Measurements from ENCODE around the gene TRAPPC8. TPM values are rescaled to one million over a fixed set of nuclear protein-coding genes. Genes with fewer than 3 reads are reported as not detected.

Gene TRAPPC8
- 10 to 100 TPM; 10.1 to 28.6 (median 22.5) TPM for polyA plus RNA-seq (ENCODE audit: low read depth in 6 of 6)

- Mint-ChIP-seq H3K4me1 (peaks cover 24 to 49% (median 47%) of the 10 kb centered on the region in 3 donors), H3K27ac (peak within 1 kb of the TSS; percentile 99 to 100 (median 100)), H3K4me3 (peak within 1 kb of the TSS; percentile 91 to 100 (median 100)), H3K36me3 (no peaks in the 10 kb centered on the region), H3K9me3 (no peaks in the 10 kb centered on the region), H3K27me3 (no peaks in the 10 kb centered on the region)
- DNase-seq (peak; percentile 97), ATAC-seq (ENCODE audit: low read depth in 2 of 2) (peak; percentile 77 to 78)
These were observed at the start of gene TRAPPC8 for GRCh38 chr18:31942999-31943877. TSS of gene TRAPPC8 (minus strand) at chr18:31943128. CDS start at chr18:31942764, 364 bp downstream.

GRCh38 chr18:31990823-31991222, 47.9 kb upstream of the TRAPPC8 start:
- DNase-seq (peak; percentile 14), ATAC-seq (ENCODE audit: low read depth in 2 of 2) (peak; percentile 79 to 83)
- Mint-ChIP-seq H3K4me3 (peak overlapping the region in 5 of 8 donors; percentile 7 to 72 (median 59)), H3K27me3 (no peaks in the 10 kb centered on the region), H3K36me3 (no peaks in the 10 kb centered on the region), H3K9me3 (no peaks in the 10 kb centered on the region), H3K27ac (peak overlapping the region in 5 of 6 donors; percentile 43 to 88 (median 44)), H3K4me1 (peaks cover 12 to 26% (median 21%) of the 10 kb centered on the region in 3 donors)

DNA sequence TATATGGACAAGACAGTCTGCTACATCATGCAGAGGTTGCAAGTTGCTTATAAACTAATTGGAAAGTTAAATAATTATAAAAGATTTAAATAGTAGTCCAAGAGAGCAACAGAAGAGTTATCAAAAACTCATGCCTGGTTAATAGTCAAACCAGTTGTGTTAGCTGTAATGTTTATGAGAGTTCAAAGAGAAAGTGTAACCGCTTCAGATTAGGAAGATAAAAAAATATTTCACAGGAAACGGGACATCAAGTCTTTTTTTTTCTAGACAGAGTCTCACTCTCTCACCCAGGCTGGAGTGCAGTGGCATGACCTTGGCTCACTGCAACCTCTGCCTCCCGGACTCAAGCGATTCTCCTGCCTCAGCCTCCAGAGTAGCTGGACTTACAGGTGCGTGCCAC, 41.0 kb upstream of the TRAPPC8 start:
- Mint-ChIP-seq H3K9me3 (peaks cover under 1 to 8% (median 3%) of the 10 kb centered on the region in 7 donors), H3K4me3 (no peak overlapping the region), H3K27me3 (no peaks in the 10 kb centered on the region), H3K36me3 (peaks cover under 1 to 3% of the 10 kb centered on the region in 2 donors), H3K4me1 (no peaks in the 10 kb centered on the region), H3K27ac (no peak overlapping the region)
- ATAC-seq (ENCODE audit: low read depth in 2 of 2) (no peak), DNase-seq (no peak)

GRCh38 chr18:31983020-31983419, 40.1 kb upstream of the TRAPPC8 start:
- peaks cover 3 to 18% (median 13%) of the 10 kb centered on the region in 7 donors for H3K9me3 Mint-ChIP-seq
- no peaks in the 10 kb centered on the region for H3K4me1 Mint-ChIP-seq
- no peak overlapping the region for H3K4me3 Mint-ChIP-seq
- peaks cover 8 to 9% of the 10 kb centered on the region in 2 donors for H3K36me3 Mint-ChIP-seq
- ATAC-seq (ENCODE audit: low read depth in 2 of 2) (no peak), DNase-seq (no peak)
- no peaks in the 10 kb centered on the region for H3K27me3 Mint-ChIP-seq
- no peak overlapping the region for H3K27ac Mint-ChIP-seq

DNA sequence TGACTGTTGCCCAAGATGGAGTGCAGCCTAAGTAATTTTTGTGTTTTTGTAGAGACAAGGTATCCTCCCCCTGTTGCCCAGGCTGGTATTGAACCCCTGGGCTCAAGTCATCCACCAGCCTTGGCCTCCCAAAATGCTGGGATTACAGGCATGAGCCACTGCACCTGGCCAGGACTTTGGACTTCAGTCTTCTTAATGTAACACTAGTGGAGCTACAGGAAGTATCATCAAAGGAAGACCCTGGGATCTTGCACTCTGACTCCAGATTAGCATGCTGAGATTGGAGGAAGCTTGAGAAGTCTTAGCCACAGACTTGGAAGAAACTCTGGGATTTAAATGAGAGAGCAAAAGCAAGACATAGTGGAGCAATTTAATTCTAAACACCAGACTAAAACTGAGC, 37.9 kb upstream of the TRAPPC8 start:
- ATAC-seq (ENCODE audit: low read depth in 2 of 2) = no peak
- H3K9me3 Mint-ChIP-seq = peaks cover 3 to 30% (median 16%) of the 10 kb centered on the region in 7 donors
- H3K27me3 Mint-ChIP-seq = no peaks in the 10 kb centered on the region
- H3K4me3 Mint-ChIP-seq = no peak overlapping the region
- H3K27ac Mint-ChIP-seq = no peak overlapping the region
- H3K4me1 Mint-ChIP-seq = no peaks in the 10 kb centered on the region
- peaks cover 8 to 9% of the 10 kb centered on the region in 2 donors for H3K36me3 Mint-ChIP-seq
- DNase-seq = no peak

GRCh38 chr18:31979714-31980113, 36.8 kb upstream of the TRAPPC8 start:
- no peak for DNase-seq
- no peaks in the 10 kb centered on the region for H3K27me3 Mint-ChIP-seq
- H3K4me3 Mint-ChIP-seq = no peak overlapping the region
- H3K27ac Mint-ChIP-seq = no peak overlapping the region
- H3K36me3 Mint-ChIP-seq = peaks cover 8 to 15% of the 10 kb centered on the region in 2 donors
- no peak for ATAC-seq (ENCODE audit: low read depth in 2 of 2)
- peaks cover 7 to 42% (median 22%) of the 10 kb centered on the region in 7 donors for H3K9me3 Mint-ChIP-seq
- no peaks in the 10 kb centered on the region for H3K4me1 Mint-ChIP-seq

- Mint-ChIP-seq H3K9me3 (peaks cover 15 to 53% (median 33%) of the 10 kb centered on the region in 7 donors), H3K27ac (no peak overlapping the region), H3K27me3 (no peaks in the 10 kb centered on the region), H3K4me3 (no peak overlapping the region), H3K4me1 (no peaks in the 10 kb centered on the region), H3K36me3 (peaks cover 13 to 24% of the 10 kb centered on the region in 2 donors)
- DNase-seq (no peak), ATAC-seq (ENCODE audit: low read depth in 2 of 2) (no peak)
These were observed 35.7 kb upstream of the TRAPPC8 start for GRCh38 chr18:31978616-31979015.

- DNase-seq (peak; percentile 30), ATAC-seq (ENCODE audit: low read depth in 2 of 2) (peak; percentile 28)
- Mint-ChIP-seq H3K27me3 (no peaks in the 10 kb centered on the region), H3K4me1 (no peaks in the 10 kb centered on the region), H3K27ac (no peak overlapping the region), H3K4me3 (no peak overlapping the region), H3K36me3 (peaks cover 13 to 27% of the 10 kb centered on the region in 2 donors), H3K9me3 (peaks cover 16 to 56% (median 39%) of the 10 kb centered on the region in 7 donors)
These were observed 34.4 kb upstream of the TRAPPC8 start for GRCh38 chr18:31977270-31977872.

DNA sequence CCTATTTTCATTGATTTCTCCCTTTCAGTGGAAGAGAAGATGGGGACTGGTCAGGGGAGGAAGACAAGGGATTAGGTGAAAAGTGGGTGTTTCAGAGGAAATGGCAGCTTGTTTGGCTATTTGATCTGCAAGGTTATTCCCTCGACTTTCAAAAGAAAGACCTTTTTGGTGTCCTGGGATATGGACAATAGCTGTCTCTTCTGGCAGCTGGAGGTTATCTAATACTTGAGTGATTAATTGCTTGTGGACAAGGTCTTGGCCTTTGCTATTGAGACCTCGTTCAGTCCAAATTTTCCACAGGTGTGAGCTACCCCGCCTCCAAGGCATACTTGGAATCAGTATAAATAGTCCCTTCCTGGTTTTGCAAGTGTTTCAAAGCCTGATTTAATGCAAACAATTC, 33.3 kb upstream of the TRAPPC8 start:
- peak overlapping the region in 1 of 6 donors; percentile 41 for H3K27ac Mint-ChIP-seq
- no peak for ATAC-seq (ENCODE audit: low read depth in 2 of 2)
- peaks cover 13 to 33% of the 10 kb centered on the region in 2 donors for H3K36me3 Mint-ChIP-seq
- H3K4me3 Mint-ChIP-seq = no peak overlapping the region
- peaks cover 17 to 60% (median 42%) of the 10 kb centered on the region in 7 donors for H3K9me3 Mint-ChIP-seq
- DNase-seq = no peak
- H3K27me3 Mint-ChIP-seq = no peaks in the 10 kb centered on the region
- H3K4me1 Mint-ChIP-seq = no peaks in the 10 kb centered on the region

DNA sequence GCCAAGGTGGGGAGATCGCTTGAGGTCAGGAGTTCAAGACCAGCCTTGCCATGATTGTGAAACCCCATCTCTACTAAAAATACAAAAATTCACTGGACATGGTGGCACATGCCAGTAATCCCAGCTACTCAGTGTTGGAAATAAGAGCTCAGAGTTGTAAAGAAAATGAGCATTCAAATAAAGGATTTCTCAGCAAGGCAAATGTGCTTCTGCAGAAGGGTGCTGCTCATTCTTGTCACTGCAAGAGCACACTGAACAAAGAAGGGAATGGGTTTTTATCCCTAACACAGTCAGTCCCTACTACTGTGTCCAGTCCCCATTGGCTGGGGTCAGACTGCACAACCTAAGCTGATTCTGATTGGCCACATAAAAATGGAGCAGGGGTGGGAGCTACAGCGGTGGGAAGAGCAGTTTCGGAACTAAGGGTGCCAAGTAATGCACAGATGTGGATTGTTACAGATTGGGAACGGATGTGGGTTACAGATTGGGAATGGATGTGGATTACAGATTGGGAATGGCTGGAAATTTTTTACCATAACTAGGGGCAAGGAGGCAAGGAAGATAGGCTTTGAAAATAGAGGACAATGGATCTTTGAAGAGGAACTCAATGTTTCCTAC, 31.1 kb upstream of the TRAPPC8 start:
- Mint-ChIP-seq H3K36me3 (peaks cover 13 to 30% of the 10 kb centered on the region in 2 donors), H3K9me3 (peaks cover 17 to 53% (median 39%) of the 10 kb centered on the region in 7 donors)

GRCh38 chr18:31970617-31971016, 27.7 kb upstream of the TRAPPC8 start:
- H3K27me3 Mint-ChIP-seq = peaks cover 0 to 6% (median 0%) of the 10 kb centered on the region in 3 donors
- DNase-seq (no peak), ATAC-seq (ENCODE audit: low read depth in 2 of 2) (no peak)
- H3K36me3 Mint-ChIP-seq = peaks cover 6 to 24% of the 10 kb centered on the region in 2 donors
- H3K4me3 Mint-ChIP-seq = no peak overlapping the region
- H3K9me3 Mint-ChIP-seq = peaks cover 14 to 35% (median 27%) of the 10 kb centered on the region in 7 donors
- H3K27ac Mint-ChIP-seq = no peak overlapping the region
- H3K4me1 Mint-ChIP-seq = peaks cover 0 to under 1% (median 0%) of the 10 kb centered on the region in 3 donors

More for the DNA sequence above, 31.1 kb upstream of the TRAPPC8 start:
- DNase-seq (no peak), ATAC-seq (ENCODE audit: low read depth in 2 of 2) (no peak)
- Mint-ChIP-seq H3K27ac (peak overlapping the region in 3 of 6 donors; percentile 39 to 85 (median 54)), H3K4me1 (no peaks in the 10 kb centered on the region), H3K4me3 (no peak overlapping the region), H3K27me3 (peaks cover 0 to 6% (median 0%) of the 10 kb centered on the region in 3 donors)

- Mint-ChIP-seq H3K4me1 (peaks cover 0 to 3% (median 0%) of the 10 kb centered on the region in 3 donors), H3K4me3 (no peak overlapping the region), H3K27me3 (peaks cover 0 to under 1% (median 0%) of the 10 kb centered on the region in 3 donors), H3K36me3 (no peaks in the 10 kb centered on the region), H3K27ac (peak overlapping the region in 2 of 6 donors; percentile 53 to 78), H3K9me3 (no peaks in the 10 kb centered on the region)
- ATAC-seq (ENCODE audit: low read depth in 2 of 2) (no peak), DNase-seq (no peak)
These were observed 22.5 kb upstream of the TRAPPC8 start for GRCh38 chr18:31965316-31965970.

DNA sequence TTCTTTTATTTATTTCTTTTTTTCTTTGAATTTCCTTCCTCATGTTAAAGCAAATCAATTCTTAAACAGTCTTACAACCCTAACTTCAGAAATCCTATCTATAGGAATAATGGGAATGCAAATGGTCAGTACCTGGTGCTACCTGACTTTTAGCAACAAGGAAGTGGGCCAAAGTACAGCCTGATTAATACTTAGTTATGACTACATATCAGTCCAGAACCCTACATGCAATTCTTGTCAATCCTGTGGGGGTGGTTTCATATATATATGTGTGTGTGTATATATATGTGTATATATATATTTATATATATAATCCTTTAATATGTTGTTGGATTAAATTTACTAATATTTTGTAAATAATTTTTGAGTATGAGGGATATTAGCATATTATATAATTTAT, 14.8 kb upstream of the TRAPPC8 start:
- Mint-ChIP-seq H3K27ac (no peak overlapping the region), H3K4me1 (no peaks in the 10 kb centered on the region), H3K36me3 (no peaks in the 10 kb centered on the region), H3K9me3 (peaks cover 0 to 1% (median 0%) of the 10 kb centered on the region in 7 donors), H3K4me3 (no peak overlapping the region), H3K27me3 (no peaks in the 10 kb centered on the region)
- no peak for ATAC-seq (ENCODE audit: low read depth in 2 of 2)
- DNase-seq = no peak

Data from naive B cell (primary cell).